ENCODE measurements around the gene SPATA31A1.
"Not testable (repeated sequence)": the region's sequence is repeated elsewhere in the genome, so short reads cannot be mapped to it uniquely, and the experiment has no call there.

Gene SPATA31A1

GRCh38 chr9:39355369-39355768 is at the start of gene SPATA31A1:
SPATA31A1 (plus strand) TSS chr9:39355669; CDS start chr9:39355731, 62 bp downstream.
- DNase-seq (ENCODE audit: extremely low read depth in 1 of 2, low read depth in 1 of 2): not testable (repeated sequence)

GRCh38 chr9:39407261-39408204 is 52.1 kb downstream of the SPATA31A1 start:
- DNase-seq (ENCODE audit: extremely low read depth in 1 of 2, low read depth in 1 of 2): not testable (repeated sequence)

DNA sequence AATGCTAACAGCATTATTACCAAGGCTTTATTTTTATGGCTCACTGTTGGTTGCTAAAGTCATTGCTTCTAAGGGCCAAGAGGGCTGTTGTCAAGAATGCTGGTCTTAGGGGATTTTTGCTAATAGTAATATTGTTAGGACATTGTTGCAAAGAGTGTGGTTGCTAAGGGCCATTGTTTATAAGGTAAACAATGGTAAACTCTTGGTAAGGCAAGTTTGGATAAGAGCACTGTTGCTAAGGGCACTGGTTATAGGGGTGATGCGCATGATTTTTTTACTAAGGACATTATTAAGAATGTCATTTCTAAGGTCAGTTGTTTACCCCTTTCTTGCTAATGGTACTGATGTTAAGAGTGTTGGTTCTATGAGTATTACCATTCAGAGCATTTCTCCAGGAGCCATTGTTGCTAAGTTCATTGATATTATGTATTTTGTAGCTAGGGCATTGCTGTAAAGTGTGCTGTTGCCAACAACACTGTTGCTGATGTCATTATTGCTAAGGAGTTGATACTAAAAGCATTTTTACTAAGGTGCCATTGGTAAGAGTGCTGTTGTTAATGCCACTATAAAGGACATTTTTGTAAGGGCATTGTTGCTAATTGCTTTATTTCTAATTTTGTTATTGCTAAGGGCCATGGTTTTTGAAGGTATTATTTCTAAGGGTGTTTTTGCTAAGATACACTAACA is 55.9 kb downstream of the SPATA31A1 start:
- not testable (repeated sequence) for DNase-seq (ENCODE audit: extremely low read depth in 1 of 2, low read depth in 1 of 2)
